HL-60 (cell line): ENCODE data around the gene FSTL4.

Experiments
- DNase-seq, 2 experiments: peaks; one replicate each; pipeline ENCODE4 v3.0.0-alpha.2; 2010 to 2020; ENCODE audit warnings: low read depth in 1 of 2, low spot score in 1 of 2
- H3K27ac ChIP-seq: fragments of 250-450 bp; sonication (Bioruptor Pico); replicated peaks from 2 replicates; pipeline ENCODE4 v1.5.1; 2020; ENCODE audit warnings: mild to moderate bottlenecking, moderate library complexity
- H3K27me3 ChIP-seq: fragments of 250-450 bp; sonication (Bioruptor Pico); 2 replicates; pipeline ENCODE4 v1.5.1; 2021; ENCODE audit warnings: mild to moderate bottlenecking, moderate library complexity; ENCODE audit not compliant: insufficient read depth, poor library complexity, severe bottlenecking
- H3K4me3 ChIP-seq: replicated peaks from 2 replicates; pipeline ENCODE4 v1.5.1; 2011; ENCODE audit warnings: mild to moderate bottlenecking, control low read depth, low read length; ENCODE audit not compliant: insufficient read depth
- GABPA ChIP-seq: IDR thresholded peaks from 2 replicates; pipeline ENCODE4 v1.6.1; 2012; ENCODE audit warnings: low read depth
- POLR2AphosphoS5 ChIP-seq: IDR thresholded peaks from 2 replicates; pipeline ENCODE4 v1.6.1; 2012; ENCODE audit warnings: low read depth
- REST ChIP-seq: IDR thresholded peaks from 2 replicates; pipeline ENCODE4 v1.6.1; 2012; ENCODE audit warnings: low read depth; ENCODE audit not compliant: insufficient replicate concordance
- SPI1 ChIP-seq: IDR thresholded peaks from 2 replicates; pipeline ENCODE4 v1.6.1; 2012; ENCODE audit warnings: low read depth, mild to moderate bottlenecking, borderline replicate concordance
- TF ChIP-seq, protein P1 (sequence below): IDR thresholded peaks from one replicate; pipeline ENCODE4 v1.5.1; 2011; ENCODE audit warnings: low read length, control low read depth, inconsistent platforms; ENCODE audit not compliant: insufficient read depth

FSTL4 gene

GRCh38 chr5:133409210-133409674 is 203.1 kb downstream of the FSTL4 start:
- TF ChIP-seq SPI1 (no peak), GABPA (no peak), REST (no peak), POLR2AphosphoS5 (no peak)
- TF ChIP-seq, protein P1, sequence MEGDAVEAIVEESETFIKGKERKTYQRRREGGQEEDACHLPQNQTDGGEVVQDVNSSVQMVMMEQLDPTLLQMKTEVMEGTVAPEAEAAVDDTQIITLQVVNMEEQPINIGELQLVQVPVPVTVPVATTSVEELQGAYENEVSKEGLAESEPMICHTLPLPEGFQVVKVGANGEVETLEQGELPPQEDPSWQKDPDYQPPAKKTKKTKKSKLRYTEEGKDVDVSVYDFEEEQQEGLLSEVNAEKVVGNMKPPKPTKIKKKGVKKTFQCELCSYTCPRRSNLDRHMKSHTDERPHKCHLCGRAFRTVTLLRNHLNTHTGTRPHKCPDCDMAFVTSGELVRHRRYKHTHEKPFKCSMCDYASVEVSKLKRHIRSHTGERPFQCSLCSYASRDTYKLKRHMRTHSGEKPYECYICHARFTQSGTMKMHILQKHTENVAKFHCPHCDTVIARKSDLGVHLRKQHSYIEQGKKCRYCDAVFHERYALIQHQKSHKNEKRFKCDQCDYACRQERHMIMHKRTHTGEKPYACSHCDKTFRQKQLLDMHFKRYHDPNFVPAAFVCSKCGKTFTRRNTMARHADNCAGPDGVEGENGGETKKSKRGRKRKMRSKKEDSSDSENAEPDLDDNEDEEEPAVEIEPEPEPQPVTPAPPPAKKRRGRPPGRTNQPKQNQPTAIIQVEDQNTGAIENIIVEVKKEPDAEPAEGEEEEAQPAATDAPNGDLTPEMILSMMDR: no peak
- Histone ChIP-seq H3K27me3 (no peaks in the 10 kb centered on the region), H3K27ac (no peak overlapping the region), H3K4me3 (no peak overlapping the region)
- DNase-seq: no peak

- Histone ChIP-seq H3K27ac (no peak overlapping the region), H3K4me3 (no peak overlapping the region), H3K27me3 (no peaks in the 10 kb centered on the region)
- no peak for TF ChIP-seq POLR2AphosphoS5
- TF ChIP-seq, protein P1: no peak
- TF ChIP-seq GABPA: no peak
- TF ChIP-seq SPI1: no peak
- no peak for TF ChIP-seq REST
- no peak for DNase-seq
Measured at GRCh38 chr5:133408322-133408721, 204.0 kb downstream of the FSTL4 start.

- Histone ChIP-seq H3K27ac (no peak overlapping the region), H3K27me3 (no peaks in the 10 kb centered on the region), H3K4me3 (no peak overlapping the region)
- TF ChIP-seq, protein P1: no peak
- no peak for TF ChIP-seq GABPA
- TF ChIP-seq SPI1: no peak
- no peak for TF ChIP-seq REST
- TF ChIP-seq POLR2AphosphoS5: no peak
- no peak for DNase-seq
Measured at GRCh38 chr5:133406977-133407632, 205.2 kb downstream of the FSTL4 start.
